ENCODE results near the gene CDC25B.

DNA sequence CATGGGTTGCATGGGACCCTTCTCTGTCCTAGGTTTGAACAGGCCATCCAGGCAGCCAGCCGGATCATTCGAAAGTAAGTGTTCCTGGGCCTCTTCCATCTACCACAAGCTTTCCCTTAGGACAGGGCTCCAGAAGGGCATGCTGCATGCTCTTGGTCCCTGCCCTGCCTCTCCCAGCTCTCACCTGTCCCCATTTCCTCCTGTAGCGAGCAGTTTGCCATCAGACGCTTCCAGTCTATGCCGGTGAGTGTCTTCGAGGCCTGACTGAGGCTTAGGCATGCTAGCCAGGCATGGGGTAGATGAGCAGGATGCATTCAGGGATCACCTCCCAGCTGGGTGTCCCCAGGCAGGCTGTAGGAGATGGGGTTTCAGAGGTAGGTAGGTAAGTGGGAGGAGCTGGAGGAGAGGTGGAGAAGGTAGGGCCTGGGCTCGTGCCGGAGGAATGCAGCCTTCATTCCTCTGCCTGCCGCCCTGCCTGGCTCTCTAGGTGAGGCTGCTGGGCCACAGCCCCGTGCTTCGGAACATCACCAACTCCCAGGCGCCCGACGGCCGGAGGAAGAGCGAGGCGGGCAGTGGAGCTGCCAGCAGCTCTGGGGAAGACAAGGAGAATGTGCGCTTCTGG lies 4.3 kb downstream of the CDC25B start:
- TF ChIP-seq PATZ1 (CRISPR knock-in tag; IDR thresholded peaks at IDR 0.05; ENCODE audit: borderline replicate concordance): no peak
- TF ChIP-seq ZNF565 (CRISPR knock-in tag; conservative IDR thresholded peaks at IDR 0.05; ENCODE audit: low read depth): no peak
- TF ChIP-seq TOX (CRISPR knock-in tag; IDR thresholded peaks at IDR 0.05; ENCODE audit: borderline replicate concordance): no peak
- TF ChIP-seq ZFP30 (CRISPR knock-in tag; IDR thresholded peaks at IDR 0.05): no peak
- no peak for TF ChIP-seq SNAI2 (CRISPR knock-in tag; IDR thresholded peaks at IDR 0.05)
- TF ChIP-seq, protein P1, sequence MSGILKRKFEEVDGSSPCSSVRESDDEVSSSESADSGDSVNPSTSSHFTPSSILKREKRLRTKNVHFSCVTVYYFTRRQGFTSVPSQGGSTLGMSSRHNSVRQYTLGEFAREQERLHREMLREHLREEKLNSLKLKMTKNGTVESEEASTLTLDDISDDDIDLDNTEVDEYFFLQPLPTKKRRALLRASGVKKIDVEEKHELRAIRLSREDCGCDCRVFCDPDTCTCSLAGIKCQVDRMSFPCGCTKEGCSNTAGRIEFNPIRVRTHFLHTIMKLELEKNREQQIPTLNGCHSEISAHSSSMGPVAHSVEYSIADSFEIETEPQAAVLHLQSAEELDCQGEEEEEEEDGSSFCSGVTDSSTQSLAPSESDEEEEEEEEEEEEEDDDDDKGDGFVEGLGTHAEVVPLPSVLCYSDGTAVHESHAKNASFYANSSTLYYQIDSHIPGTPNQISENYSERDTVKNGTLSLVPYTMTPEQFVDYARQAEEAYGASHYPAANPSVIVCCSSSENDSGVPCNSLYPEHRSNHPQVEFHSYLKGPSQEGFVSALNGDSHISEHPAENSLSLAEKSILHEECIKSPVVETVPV (CRISPR knock-in tag; IDR thresholded peaks at IDR 0.05): no peak
- no peak for TF ChIP-seq RARB (CRISPR knock-in tag; IDR thresholded peaks at IDR 0.05)
- no peak for TF ChIP-seq GLIS3 (CRISPR knock-in tag; IDR thresholded peaks at IDR 0.05)
